HG02623 (cell line): ENCODE measurements around the gene CLEC2L.

ENCODE experiments used
- ATAC-seq: cut with Tn5 transposase; IDR thresholded peaks from one replicate; pipeline ENCODE4 v1.9.1; 2021; ENCODE audit warnings: moderate library complexity; ENCODE audit not compliant: unreplicated experiment

The CLEC2L gene

GRCh38 chr7:139573871-139574270 is 50.4 kb downstream of the CLEC2L start:
- no peak for ATAC-seq

DNA sequence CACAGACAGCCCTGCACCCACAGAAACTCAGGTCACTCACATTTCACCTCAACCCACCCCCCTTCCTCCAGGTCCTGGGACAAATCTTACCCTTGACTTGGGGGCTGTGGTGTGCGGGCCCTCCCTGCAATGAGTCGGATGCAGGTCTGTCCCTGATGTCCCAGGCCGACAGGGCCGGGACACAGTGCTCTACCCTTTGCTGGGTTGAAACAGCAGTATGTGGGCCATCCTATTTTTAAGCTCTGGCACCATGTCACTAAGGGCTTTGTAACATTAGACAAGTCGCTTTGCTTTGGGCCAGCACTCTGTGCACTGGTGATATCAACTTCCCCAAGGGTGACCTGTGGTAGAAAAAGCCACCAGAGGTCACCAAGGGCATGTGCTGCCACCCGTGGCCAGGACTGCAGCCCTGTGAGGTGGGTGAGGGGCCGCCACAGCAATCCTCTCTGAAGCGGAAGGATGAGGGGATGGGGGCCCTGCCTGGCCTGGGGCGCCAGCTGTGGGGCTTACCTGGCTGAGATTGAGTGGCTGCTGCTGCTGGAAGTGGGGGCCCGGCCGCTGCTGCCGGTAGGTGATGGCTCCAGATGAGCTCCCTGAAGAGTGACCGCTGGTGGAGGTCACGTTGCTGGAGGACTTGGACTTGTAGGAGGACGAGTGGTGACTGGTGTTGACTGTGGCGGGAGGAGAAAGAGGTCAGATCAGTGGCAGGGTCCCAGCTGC is 51.3 kb downstream of the CLEC2L start:
- no peak for ATAC-seq

DNA sequence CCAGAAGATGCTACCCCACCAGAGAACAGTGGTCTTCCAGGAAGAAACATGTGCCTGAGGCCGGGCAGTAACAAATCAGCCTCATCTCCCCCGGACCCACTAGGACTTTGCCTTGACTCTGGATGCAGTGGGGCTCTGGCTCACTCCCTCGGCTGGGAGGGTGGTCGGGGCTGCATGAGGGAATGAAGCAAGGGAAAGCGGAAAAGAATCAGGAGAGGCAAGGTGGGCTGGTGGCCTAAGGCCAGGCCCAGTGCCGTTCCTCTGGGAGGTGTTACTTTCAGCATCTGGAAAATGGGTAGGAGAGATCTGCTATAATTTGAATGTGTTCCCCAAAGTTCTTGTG is 51.8 kb downstream of the CLEC2L start:
- no peak for ATAC-seq

DNA sequence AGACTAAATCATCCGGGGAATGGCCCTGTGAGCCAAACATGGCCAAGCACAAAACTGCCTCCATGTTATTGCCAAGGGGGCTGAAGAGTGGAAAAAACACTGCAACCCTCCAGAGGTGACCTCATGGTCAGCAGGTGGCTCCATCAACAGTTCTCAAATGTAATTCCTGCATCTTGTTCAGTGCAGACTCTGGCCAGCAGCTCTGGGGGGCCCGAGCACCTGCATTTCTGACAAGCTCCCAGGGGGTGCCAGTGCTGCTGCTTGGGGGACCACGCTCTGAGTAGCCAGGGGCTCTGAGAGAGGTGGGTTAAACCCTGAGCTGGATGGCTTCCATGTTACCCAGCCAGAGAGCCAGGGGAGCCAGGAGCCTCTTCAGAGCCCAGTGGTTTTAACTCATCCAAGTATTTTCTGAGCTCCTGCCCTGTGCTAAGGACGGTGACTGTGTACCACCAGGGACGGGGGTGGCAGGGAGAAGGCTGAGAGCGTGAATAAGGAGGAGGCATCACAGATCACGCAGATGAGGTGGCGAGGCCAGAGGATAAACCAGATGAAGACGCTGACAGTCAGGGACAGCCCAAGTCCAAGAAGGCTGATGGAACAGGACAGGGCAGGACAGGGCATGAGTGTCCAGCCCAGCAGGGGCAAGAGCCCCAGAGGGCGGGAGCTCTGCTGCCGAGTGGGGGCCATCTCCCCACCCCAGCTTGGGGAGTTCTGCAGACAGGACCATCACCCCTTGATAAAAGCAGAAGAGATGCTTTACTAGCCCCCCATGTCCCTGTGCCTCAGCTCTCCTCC is 52.9 kb downstream of the CLEC2L start:
- no peak for ATAC-seq

DNA sequence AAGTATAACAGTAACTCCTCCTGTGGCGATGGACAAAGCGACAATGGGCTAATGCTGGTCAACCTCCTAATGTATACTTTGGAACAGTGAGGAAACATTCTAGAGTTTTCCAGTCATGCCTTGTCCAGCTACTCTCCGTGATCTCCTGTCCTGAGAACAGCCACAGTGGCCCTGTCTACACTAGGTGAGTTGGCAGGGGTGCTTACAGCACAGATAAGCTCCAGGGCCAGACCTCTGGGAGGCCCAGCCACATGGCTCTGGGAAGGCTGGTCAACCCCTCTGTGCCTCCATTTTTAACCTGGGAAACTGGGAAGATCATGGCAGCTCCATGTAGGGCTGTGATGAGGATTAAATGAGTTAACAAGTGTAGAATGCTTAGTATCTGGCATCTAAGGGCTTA is 57.0 kb downstream of the CLEC2L start:
- ATAC-seq: no peak

DNA sequence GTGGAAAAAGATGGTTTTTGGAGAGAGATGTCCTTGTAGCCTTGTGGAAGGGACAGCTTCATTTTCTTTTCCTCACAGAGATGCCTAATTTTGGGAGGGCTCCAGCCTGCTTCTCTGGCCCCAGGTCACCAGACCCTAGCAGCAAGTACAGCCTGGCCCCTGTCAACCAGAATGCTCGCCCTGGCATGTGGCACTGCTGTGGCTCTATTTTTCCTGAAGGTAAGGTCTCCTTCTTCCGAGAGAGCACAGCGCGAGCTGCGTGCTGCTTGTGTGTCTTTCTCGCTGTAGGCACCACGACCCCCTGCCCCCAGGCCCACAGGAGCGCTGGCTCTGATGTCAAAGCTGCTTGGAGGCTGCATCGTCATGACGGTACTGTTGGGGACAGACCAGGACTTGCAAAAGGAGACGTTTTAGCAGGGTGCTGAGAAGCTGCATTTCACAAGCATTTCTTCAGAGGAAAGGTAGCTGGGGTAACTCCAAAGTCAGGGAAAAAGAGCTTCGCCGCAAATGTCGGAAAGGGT is 58.7 kb downstream of the CLEC2L start:
- ATAC-seq: no peak

DNA sequence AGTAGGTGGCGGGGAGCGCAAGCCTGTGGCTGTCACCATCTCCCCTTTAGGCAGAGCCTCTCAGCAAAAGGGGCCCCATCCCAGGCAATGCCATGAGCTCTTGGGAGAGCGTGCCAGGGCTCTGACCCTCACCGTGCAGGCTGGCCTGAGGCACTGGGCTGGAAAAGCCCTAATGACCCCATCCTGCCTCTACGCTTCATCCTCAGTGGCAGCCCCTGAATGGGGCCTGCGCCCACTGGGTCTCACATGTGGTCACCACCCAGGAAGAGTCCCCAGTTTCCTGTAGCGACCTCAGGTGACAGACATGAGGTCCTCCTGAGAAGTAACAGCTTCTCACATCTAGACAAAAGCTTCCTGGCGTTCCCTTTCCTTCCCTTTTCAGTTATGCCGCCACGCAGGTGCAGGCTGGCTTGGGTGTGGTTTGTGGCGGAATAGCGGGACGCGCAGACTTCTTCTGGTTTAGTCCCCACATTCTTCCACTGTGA is 59.2 kb downstream of the CLEC2L start:
- no peak for ATAC-seq

- no peak for ATAC-seq
Measured at GRCh38 chr7:139583826-139584553, 60.5 kb downstream of the CLEC2L start.

DNA sequence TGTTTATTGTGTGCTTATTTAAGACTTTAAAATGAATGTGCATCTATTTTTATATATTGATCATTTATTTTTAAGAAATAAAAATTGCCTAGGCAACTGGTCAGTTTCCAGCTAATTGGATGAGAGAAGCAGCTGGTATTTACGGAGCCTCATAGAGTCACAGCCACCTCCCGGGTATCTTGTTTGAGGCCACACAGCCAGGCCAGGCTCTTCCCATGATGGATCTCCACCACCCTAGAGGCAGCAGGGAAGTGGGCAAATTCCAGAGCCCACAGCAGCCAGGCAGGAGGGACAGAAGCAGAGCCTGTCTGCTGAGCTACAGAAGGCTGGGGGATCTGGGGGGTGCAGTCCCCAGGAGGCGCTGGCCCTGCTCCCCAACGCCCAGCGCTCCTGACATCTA is 61.6 kb downstream of the CLEC2L start:
- no peak for ATAC-seq

GRCh38 chr7:139586286-139586685 is 62.8 kb downstream of the CLEC2L start:
- no peak for ATAC-seq

GRCh38 chr7:139587535-139587934 is 64.0 kb downstream of the CLEC2L start:
- no peak for ATAC-seq

GRCh38 chr7:139588632-139589031 is 65.1 kb downstream of the CLEC2L start:
- no peak for ATAC-seq

DNA sequence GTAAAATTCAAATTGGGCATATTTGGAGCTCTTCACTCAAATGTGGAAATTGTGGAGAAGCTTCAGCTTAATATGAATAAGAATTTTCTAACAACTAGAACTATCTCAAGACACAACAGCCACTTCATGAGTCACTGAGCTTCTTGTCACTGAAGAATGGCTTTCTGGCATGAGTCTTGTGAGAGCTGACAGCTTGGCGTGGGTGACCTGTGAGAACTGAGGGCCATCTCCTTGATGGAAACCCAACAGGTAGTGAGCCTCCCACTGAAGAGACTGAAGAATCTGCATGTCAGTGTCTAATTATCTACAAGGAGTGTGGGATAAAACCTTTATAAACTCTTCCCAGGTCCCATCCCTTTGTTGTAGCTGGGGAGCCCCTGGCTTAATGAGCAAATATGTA is 66.0 kb downstream of the CLEC2L start:
- ATAC-seq: no peak

- ATAC-seq: no peak
Measured at GRCh38 chr7:139591550-139592195, 68.2 kb downstream of the CLEC2L start.

- ATAC-seq: no peak
Measured at GRCh38 chr7:139592801-139593461, 69.4 kb downstream of the CLEC2L start.

DNA sequence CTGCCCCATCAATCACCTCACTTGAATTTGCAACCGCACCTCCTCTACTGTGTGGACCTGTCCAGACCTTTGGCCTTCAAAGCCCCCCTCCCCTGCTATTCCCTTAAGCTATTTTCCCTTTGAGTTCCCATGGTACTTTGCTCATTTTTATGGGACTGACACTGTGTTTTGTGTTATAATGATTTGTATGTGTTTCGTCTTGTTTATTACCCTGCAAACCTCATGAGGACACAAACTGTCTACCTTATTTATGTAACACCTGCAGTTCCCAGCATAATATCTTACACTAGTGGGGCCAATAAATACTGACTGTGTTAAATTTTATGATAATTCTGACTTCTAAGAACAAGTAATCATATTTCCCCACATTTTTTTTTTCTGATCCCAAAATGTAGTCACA is 70.6 kb downstream of the CLEC2L start:
- ATAC-seq: no peak
